Stimulated activated CD4-positive, alpha-beta T cell treated with anti-CD3 and anti-CD28 coated beads, TNF-alpha, amount 100 ng/mL, for 1 hour (primary cell): ENCODE data around the gene GATM.
"Not testable (repeated sequence)": the region's sequence is repeated elsewhere in the genome, so short reads cannot be mapped to it uniquely, and the experiment has no call there.

Experiments used
- DNase-seq, 3 donors: peaks; one replicate each; pipeline ENCODE4 v3.0.0-alpha.2; 2020; ENCODE audit warnings: low read depth in 3 of 3, low spot score in 1 of 3

The GATM gene

GRCh38 chr15:45354711-45355110, 23.6 kb downstream of the GATM start:
- no peak for DNase-seq

GRCh38 chr15:45351227-45351626, 27.1 kb downstream of the GATM start:
- DNase-seq = no peak

GRCh38 chr15:45349623-45350022, 28.7 kb downstream of the GATM start:
- no peak for DNase-seq

GRCh38 chr15:45347989-45348388, 30.4 kb downstream of the GATM start:
- DNase-seq = no peak

GRCh38 chr15:45347033-45347432, 31.3 kb downstream of the GATM start:
- DNase-seq = no peak

GRCh38 chr15:45346381-45346780, 32.0 kb downstream of the GATM start:
- no peak for DNase-seq

GRCh38 chr15:45343258-45343860, 35.0 kb downstream of the GATM start:
- DNase-seq = no peak

GRCh38 chr15:45341790-45342189, 36.6 kb downstream of the GATM start:
- no peak for DNase-seq

- no peak for DNase-seq
Measured at GRCh38 chr15:45340429-45340828, 37.9 kb downstream of the GATM start.

- DNase-seq = no peak
Measured at GRCh38 chr15:45338417-45338816, 39.9 kb downstream of the GATM start.

- DNase-seq = no peak
Measured at GRCh38 chr15:45337224-45337623, 41.1 kb downstream of the GATM start.

GRCh38 chr15:45333550-45333949, 44.8 kb downstream of the GATM start:
- DNase-seq = no peak

- no peak for DNase-seq
Measured at GRCh38 chr15:45332694-45333093, 45.6 kb downstream of the GATM start.

- DNase-seq = no peak
Measured at GRCh38 chr15:45331972-45332371, 46.4 kb downstream of the GATM start.

- no peak for DNase-seq
Measured at GRCh38 chr15:45328663-45329062, 49.7 kb downstream of the GATM start.

- no peak for DNase-seq
Measured at GRCh38 chr15:45326741-45327140, 51.6 kb downstream of the GATM start.

- DNase-seq = no peak
Measured at GRCh38 chr15:45326280-45326679, 52.1 kb downstream of the GATM start.

GRCh38 chr15:45320581-45321205, 57.7 kb downstream of the GATM start:
- no peak for DNase-seq

GRCh38 chr15:45319472-45320214, 58.7 kb downstream of the GATM start:
- DNase-seq = no peak

- no peak for DNase-seq
Measured at GRCh38 chr15:45314960-45315359, 63.4 kb downstream of the GATM start.

GRCh38 chr15:45314117-45314516, 64.2 kb downstream of the GATM start:
- DNase-seq = not testable (repeated sequence)
